ENCODE results near the gene LRMDA. TPM values are rescaled to one million over a fixed set of nuclear protein-coding genes. Genes with fewer than 3 reads are reported as not detected.

LRMDA gene
- total RNA-seq, 1 experiment from 2014 or later: 4.8 TPM

DNA sequence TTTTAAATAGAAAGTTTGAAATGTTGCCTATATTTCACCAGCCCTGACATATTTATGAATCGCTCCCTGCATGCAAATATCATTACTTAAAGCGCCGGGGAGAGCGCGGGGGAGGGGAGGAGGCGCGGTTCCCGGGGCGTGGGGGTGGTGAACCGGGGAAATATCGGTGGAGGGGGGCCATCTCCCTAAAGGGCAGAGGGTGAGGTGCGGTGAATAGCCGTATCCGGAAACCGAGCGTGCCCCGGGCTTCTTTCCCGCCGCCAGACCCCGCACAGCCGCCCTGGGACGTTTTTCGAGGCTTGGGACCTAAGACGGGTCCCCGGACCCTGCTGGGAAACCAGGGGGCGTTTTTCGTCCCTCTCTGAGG is 22.9 kb upstream of the LRMDA start (continued):
- TF ChIP-seq CBX3 (IDR thresholded peaks at IDR 0.05; ENCODE audit: low read depth): no peak

GRCh38 chr10:75408911-75409885 is 22.2 kb upstream of the LRMDA start:
- H3K9ac ChIP-seq (ENCODE audit: low read length): peak overlapping the region; percentile 78
- ChIA-PET POLR2A (no interaction called here), CTCF (interaction anchor here (1.2 kb wide), 1 partner anchor 628 kb away, joined by 3 read pairs; no protein-coding TSS in a partner anchor), RAD21 (ENCODE audit: low non-redundant PET in 1 of 2, low total read pairs in 2 of 2, uncharacterized antibody in 2 of 2, unreplicated experiment in 2 of 2) (interaction anchor here in 1 of 2 experiments (0.6 kb wide), 1 partner anchor 242 kb away, joined by 4 read pairs; no protein-coding TSS in a partner anchor)
- ATAC-seq (peak; percentile 83), DNase-seq (ENCODE audit: low read depth, low spot score) (no peak)
- intact Hi-C loops (cut with micrococcal nuclease): no loop called here
- peak overlapping the region; percentile 66 for H2AFZ ChIP-seq (ENCODE audit: low read depth, low read length, poor library complexity, severe bottlenecking)
- H3K79me2 ChIP-seq (ENCODE audit: insufficient read depth, low read length): peaks cover 5% of the 10 kb centered on the region; the same call in 1 of the 2 replicates
- BruUV-seq (replicated peaks): TSS peak; percentile 78
- no peaks in the 10 kb centered on the region for H3K27me3 ChIP-seq (ENCODE audit: insufficient read depth, low read length)
- H3K4me1 ChIP-seq (ENCODE audit: control insufficient read depth in 1 of 2, insufficient read depth in 2 of 2, low read length in 2 of 2): peaks cover 15 to 37% of the 10 kb centered on the region in 2 experiments; a peak in 3 of 4 replicates
- H3K9me3 ChIP-seq (ENCODE audit: control insufficient read depth in 1 of 2, insufficient read depth in 1 of 2, low read depth in 1 of 2, low read length in 2 of 2): no peaks in the 10 kb centered on the region
- peak overlapping the region; percentile 76 to 79 for H3K4me3 ChIP-seq (replicated peaks in 1 of 2; ENCODE audit: low read depth in 1 of 2, low read length in 2 of 2)
- peak overlapping the region; percentile 91 for H3K4me2 ChIP-seq (ENCODE audit: low read length)
- H3K27ac ChIP-seq (ENCODE audit: low read depth, low read length): peak overlapping the region; percentile 94
- H3K36me3 ChIP-seq (ENCODE audit: control insufficient read depth in 1 of 2, insufficient read depth in 2 of 2, low read length in 2 of 2): no peaks in the 10 kb centered on the region
- H4K20me1 ChIP-seq (ENCODE audit: insufficient read depth): no peaks in the 10 kb centered on the region
- peak; percentile 81 for TF ChIP-seq ZFX (IDR thresholded peaks at IDR 0.05)
- no peak for TF ChIP-seq CBX3 (IDR thresholded peaks at IDR 0.05; ENCODE audit: low read depth)
- TF ChIP-seq TCF7L2 (IDR thresholded peaks at IDR 0.05; ENCODE audit: borderline replicate concordance, extremely low read depth, insufficient read depth, insufficient read length): peak; percentile 7
- peak; percentile 65 for TF ChIP-seq POLR2AphosphoS5 (IDR thresholded peaks at IDR 0.05; ENCODE audit: low read depth, low read length)
- TF ChIP-seq ZBTB33 (IDR thresholded peaks at IDR 0.05; ENCODE audit: extremely low read depth, insufficient replicate concordance, low read length): peak; percentile 59
- peak in 1 of 3 experiments; percentile 20; a peak in 1 of 6 replicates for TF ChIP-seq CTCF (IDR thresholded peaks at IDR 0.05 in 2 of 3, conservative IDR thresholded peaks at IDR 0.05 in 1 of 3; ENCODE audit: borderline replicate concordance in 1 of 3, insufficient read depth in 1 of 3, low read depth in 2 of 3, low read length in 2 of 3)
- no peaks in the 10 kb centered on the region for H3K9me2 ChIP-seq (ENCODE audit: insufficient read depth)

Measured in HCT116 (cell line).